AG09309 (cell line): Measurements from ENCODE around the gene C1QTNF4.
A peak's percentile ranks its signal among the peaks of the same experiment; 100 is the strongest.

ENCODE experiments used
- DNase-seq: peaks from one replicate; pipeline ENCODE4 v3.0.0-alpha.2; 2010; ENCODE audit warnings: low read depth
- H3K4me3 ChIP-seq: 2 replicates; pipeline ENCODE4 v1.5.1; 2011; ENCODE audit warnings: mild to moderate bottlenecking, low read depth, low read length, moderate library complexity; ENCODE audit not compliant: control insufficient read depth
- TF ChIP-seq, protein P1 (sequence below): IDR thresholded peaks from 2 replicates; pipeline ENCODE4 v1.5.1; 2011; ENCODE audit warnings: mild to moderate bottlenecking, low read depth, low read length, inconsistent platforms; ENCODE audit not compliant: insufficient read depth, control insufficient read depth; ENCODE audit errors: missing control alignments

C1QTNF4 gene

GRCh38 chr11:47609675-47610074, 15.5 kb upstream of the C1QTNF4 start:
- H3K4me3 ChIP-seq = no peak overlapping the region
- no peak for DNase-seq
- TF ChIP-seq, protein P1, sequence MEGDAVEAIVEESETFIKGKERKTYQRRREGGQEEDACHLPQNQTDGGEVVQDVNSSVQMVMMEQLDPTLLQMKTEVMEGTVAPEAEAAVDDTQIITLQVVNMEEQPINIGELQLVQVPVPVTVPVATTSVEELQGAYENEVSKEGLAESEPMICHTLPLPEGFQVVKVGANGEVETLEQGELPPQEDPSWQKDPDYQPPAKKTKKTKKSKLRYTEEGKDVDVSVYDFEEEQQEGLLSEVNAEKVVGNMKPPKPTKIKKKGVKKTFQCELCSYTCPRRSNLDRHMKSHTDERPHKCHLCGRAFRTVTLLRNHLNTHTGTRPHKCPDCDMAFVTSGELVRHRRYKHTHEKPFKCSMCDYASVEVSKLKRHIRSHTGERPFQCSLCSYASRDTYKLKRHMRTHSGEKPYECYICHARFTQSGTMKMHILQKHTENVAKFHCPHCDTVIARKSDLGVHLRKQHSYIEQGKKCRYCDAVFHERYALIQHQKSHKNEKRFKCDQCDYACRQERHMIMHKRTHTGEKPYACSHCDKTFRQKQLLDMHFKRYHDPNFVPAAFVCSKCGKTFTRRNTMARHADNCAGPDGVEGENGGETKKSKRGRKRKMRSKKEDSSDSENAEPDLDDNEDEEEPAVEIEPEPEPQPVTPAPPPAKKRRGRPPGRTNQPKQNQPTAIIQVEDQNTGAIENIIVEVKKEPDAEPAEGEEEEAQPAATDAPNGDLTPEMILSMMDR = no peak

GRCh38 chr11:47607380-47607779, 13.2 kb upstream of the C1QTNF4 start:
- H3K4me3 ChIP-seq = no peak overlapping the region; the same call in 1 of the 2 replicates
- TF ChIP-seq, protein P1 = no peak
- DNase-seq = peak; percentile 73

DNA sequence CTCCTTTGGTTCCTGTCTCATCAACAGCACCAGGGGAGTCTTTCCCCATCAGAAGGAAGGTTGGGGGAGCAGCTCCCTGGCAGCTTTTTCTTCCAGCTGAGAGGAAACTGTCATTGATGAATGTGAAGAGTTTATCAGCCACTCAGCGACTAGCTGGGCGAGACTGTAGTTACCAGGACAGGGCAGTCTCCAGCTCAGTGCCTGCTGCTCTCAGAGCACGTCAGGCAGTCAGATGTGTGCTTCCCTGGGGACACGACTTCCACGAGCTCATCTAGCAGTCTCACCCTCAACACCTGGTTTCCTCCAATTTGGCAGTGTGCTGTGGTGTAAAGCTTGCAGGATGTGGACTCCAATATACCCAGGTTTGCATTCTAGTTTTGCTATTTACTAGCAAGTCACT, 12.5 kb upstream of the C1QTNF4 start:
- no peak overlapping the region for H3K4me3 ChIP-seq
- no peak for DNase-seq
- TF ChIP-seq, protein P1 = no peak

DNA sequence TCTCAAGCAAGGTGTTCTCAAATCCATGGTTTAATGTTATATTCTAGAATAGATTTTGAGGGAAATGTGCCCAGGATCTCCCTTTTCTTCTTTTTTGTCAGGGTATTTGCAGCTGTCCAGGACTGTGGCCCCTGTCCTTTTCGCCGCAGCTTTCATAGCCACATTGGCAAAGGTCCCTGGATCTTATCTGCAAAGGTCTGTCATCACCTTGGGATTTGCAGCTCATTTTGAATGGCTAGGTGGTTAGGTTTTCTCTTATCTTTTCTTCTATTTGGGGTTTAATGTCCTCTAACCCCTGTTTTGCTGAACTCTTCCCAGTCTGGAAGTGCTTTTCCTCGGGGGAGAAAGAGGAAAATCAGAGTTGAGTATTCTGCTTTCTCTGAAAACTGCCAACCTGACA, 11.7 kb upstream of the C1QTNF4 start:
- TF ChIP-seq, protein P1 = no peak
- H3K4me3 ChIP-seq = no peak overlapping the region
- DNase-seq = no peak

- no peak overlapping the region for H3K4me3 ChIP-seq
- DNase-seq = no peak
- TF ChIP-seq, protein P1 = no peak
Observed at GRCh38 chr11:47603295-47603694, 9.1 kb upstream of the C1QTNF4 start.

GRCh38 chr11:47599902-47600301, 5.7 kb upstream of the C1QTNF4 start:
- H3K4me3 ChIP-seq = no peak overlapping the region
- TF ChIP-seq, protein P1 = no peak
- DNase-seq = no peak

DNA sequence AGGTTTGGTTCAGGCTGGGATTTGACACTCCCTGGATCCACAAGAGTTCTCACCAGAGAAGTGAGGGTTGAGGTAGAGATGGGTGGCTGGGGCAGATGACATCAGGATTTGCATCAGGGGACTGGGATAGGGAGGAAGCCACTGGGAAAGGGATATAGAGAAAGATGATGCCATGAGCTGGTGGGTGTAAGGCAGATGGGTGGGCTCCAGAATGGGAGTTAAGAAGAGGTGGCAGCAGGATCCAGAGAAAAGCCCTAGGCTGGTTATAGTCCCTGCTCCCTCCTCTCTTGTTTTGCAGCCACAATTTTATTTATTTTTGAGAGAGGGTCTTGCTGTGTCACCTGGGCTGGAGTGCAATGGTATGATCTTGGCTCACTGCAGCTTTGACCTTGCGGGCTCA, 1.8 kb upstream of the C1QTNF4 start:
- TF ChIP-seq, protein P1 = no peak
- no peak for DNase-seq
- no peak overlapping the region for H3K4me3 ChIP-seq
